SK-N-MC (cell line): ENCODE results near the gene KLHL11.

Experiments used
- EZH2 ChIP-seq: fragments of 200-600 bp; sonication (generic); IDR thresholded peaks from one replicate; pipeline ENCODE4 v1.6.1; 2017; ENCODE audit warnings: antibody characterized with exemption
- POLR2AphosphoS5 ChIP-seq: IDR thresholded peaks from 2 replicates; pipeline ENCODE4 v1.6.1; 2012; ENCODE audit warnings: mild to moderate bottlenecking, low read depth, low read length, borderline replicate concordance

DNA sequence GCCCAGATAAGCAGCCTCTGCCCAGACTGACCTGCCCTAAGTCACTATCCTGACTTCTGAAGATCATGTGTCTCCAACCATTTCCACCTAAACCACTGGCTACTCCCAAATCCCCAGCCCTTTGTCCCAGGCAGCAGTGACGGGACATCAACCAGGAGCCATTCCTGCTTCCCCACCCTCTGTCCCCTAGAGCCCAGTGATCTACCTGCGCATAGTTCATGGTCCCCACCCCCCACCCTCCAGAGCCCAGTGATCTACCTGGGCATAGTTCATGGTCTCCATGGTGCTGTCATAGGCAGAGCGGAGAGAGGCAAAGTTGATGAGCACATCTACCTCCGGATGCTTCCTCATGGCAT lies 26.8 kb upstream of the KLHL11 start:
- TF ChIP-seq EZH2 (no peak), POLR2AphosphoS5 (no peak)
